GM08714 (cell line): ENCODE measurements around the gene FOXK2.
"Not testable (repeated sequence)": the region's sequence is repeated elsewhere in the genome, so short reads cannot be mapped to it uniquely, and the experiment has no call there.

ENCODE experiments used
- H3K4me3 ChIP-seq: fragments of 200-500 bp; sonication (Bioruptor generic); 2 replicates; pipeline ENCODE4 v1.5.1; 2014; ENCODE audit warnings: mild to moderate bottlenecking, low read length, inconsistent platforms
- ZNF274 ChIP-seq: IDR thresholded peaks from 2 replicates; pipeline ENCODE4 v1.6.1; 2012; ENCODE audit warnings: mild to moderate bottlenecking, low read depth, low read length

Gene FOXK2

GRCh38 chr17:82542439-82542838 is 22.9 kb downstream of the FOXK2 start:
- TF ChIP-seq ZNF274 = no peak
- no peak overlapping the region for H3K4me3 ChIP-seq

- no peak for TF ChIP-seq ZNF274
- no peak overlapping the region for H3K4me3 ChIP-seq
Measured at GRCh38 chr17:82544431-82545070, 25.0 kb downstream of the FOXK2 start.

GRCh38 chr17:82545071-82545462 is 25.5 kb downstream of the FOXK2 start:
- H3K4me3 ChIP-seq = no peak overlapping the region

GRCh38 chr17:82547981-82548380 is 28.4 kb downstream of the FOXK2 start:
- no peak for TF ChIP-seq ZNF274
- no peak overlapping the region for H3K4me3 ChIP-seq

More at GRCh38 chr17:82545071-82545462, 25.5 kb downstream of the FOXK2 start:
- no peak for TF ChIP-seq ZNF274

- H3K4me3 ChIP-seq = no peak overlapping the region
- no peak for TF ChIP-seq ZNF274
Measured at GRCh38 chr17:82548681-82549303, 29.3 kb downstream of the FOXK2 start.

GRCh38 chr17:82551779-82552457 is 32.4 kb downstream of the FOXK2 start:
- TF ChIP-seq ZNF274 = no peak
- no peak overlapping the region for H3K4me3 ChIP-seq

- no peak for TF ChIP-seq ZNF274
- H3K4me3 ChIP-seq = no peak overlapping the region
Measured at GRCh38 chr17:82552580-82552979, 33.0 kb downstream of the FOXK2 start.

GRCh38 chr17:82553210-82553930 is 33.8 kb downstream of the FOXK2 start:
- no peak for TF ChIP-seq ZNF274
- no peak overlapping the region for H3K4me3 ChIP-seq

- not testable (repeated sequence) for H3K4me3 ChIP-seq
Measured at GRCh38 chr17:82557510-82557909, 38.0 kb downstream of the FOXK2 start.

GRCh38 chr17:82559566-82560251 is 40.2 kb downstream of the FOXK2 start:
- no peak overlapping the region for H3K4me3 ChIP-seq
- no peak for TF ChIP-seq ZNF274

GRCh38 chr17:82560252-82560642 is 40.7 kb downstream of the FOXK2 start:
- no peak for TF ChIP-seq ZNF274
- H3K4me3 ChIP-seq = no peak overlapping the region

- no peak overlapping the region for H3K4me3 ChIP-seq
- no peak for TF ChIP-seq ZNF274
Measured at GRCh38 chr17:82560802-82561428, 41.4 kb downstream of the FOXK2 start.

GRCh38 chr17:82561429-82562035 is 42.0 kb downstream of the FOXK2 start:
- TF ChIP-seq ZNF274 = no peak
- H3K4me3 ChIP-seq = no peak overlapping the region

GRCh38 chr17:82562718-82563220 is 43.2 kb downstream of the FOXK2 start:
- H3K4me3 ChIP-seq = not testable (repeated sequence)
